MM.1S (cell line): Measurements from ENCODE around the gene CLDN19.

Experiments used
- EZH2 ChIP-seq: fragments of 300-600 bp; sonication (generic); optimal IDR thresholded peaks from 2 replicates; pipeline ENCODE3; 2017; ENCODE audit warnings: low read depth, mild to moderate bottlenecking, antibody characterized with exemption, low read length, mixed read lengths
- TF ChIP-seq, protein P1 (sequence below): fragments of 300-600 bp; sonication (generic); IDR thresholded peaks from 2 replicates; pipeline ENCODE4 v1.5.1; 2016; ENCODE audit warnings: antibody characterized with exemption, low read length, mixed read lengths

DNA sequence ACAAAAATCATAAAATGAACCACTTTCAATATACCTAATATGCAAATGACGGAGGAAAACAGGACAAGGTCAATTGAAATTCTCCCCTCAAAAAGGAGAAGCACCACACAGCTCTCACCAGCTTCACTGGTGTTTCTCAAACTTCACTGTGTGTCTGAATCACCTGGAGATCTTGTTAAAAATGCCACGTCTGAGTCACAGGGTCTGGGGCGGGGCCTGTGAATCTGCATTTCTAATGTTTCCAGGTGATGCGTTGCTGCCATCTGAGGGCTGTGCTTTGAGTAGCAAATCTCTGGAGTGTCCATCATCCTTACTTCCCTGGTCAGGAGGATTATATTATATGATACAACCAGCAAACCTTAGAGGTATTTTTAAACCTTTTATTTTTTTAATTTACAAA lies 9.0 kb downstream of the CLDN19 start:
- TF ChIP-seq, protein P1, sequence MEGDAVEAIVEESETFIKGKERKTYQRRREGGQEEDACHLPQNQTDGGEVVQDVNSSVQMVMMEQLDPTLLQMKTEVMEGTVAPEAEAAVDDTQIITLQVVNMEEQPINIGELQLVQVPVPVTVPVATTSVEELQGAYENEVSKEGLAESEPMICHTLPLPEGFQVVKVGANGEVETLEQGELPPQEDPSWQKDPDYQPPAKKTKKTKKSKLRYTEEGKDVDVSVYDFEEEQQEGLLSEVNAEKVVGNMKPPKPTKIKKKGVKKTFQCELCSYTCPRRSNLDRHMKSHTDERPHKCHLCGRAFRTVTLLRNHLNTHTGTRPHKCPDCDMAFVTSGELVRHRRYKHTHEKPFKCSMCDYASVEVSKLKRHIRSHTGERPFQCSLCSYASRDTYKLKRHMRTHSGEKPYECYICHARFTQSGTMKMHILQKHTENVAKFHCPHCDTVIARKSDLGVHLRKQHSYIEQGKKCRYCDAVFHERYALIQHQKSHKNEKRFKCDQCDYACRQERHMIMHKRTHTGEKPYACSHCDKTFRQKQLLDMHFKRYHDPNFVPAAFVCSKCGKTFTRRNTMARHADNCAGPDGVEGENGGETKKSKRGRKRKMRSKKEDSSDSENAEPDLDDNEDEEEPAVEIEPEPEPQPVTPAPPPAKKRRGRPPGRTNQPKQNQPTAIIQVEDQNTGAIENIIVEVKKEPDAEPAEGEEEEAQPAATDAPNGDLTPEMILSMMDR: no peak
- TF ChIP-seq EZH2: no peak
